Measurements from ENCODE around the gene MRM3.

- TF ChIP-seq CTCF (IDR thresholded peaks at IDR 0.05), result no peak
- no peak for TF ChIP-seq POLR2AphosphoS5 (IDR thresholded peaks at IDR 0.05; ENCODE audit: insufficient read depth in 1 of 2, low read depth in 1 of 2)
Observed at GRCh38 chr17:797236-797840, 15.2 kb downstream of the MRM3 start.
